RWPE2 (cell line): ENCODE data around the gene HRAS.

Experiments used
- ATAC-seq: fragments of 200-7000 bp; cut with Tn5 transposase; 3 replicates; pipeline ENCODE4 v1.9.1; 2021; ENCODE audit warnings: low read depth
- DNase-seq: peaks from one replicate; pipeline ENCODE4 v3.0.0-alpha.2; 2020; ENCODE audit warnings: low spot score
- H3K27ac ChIP-seq: fragments of 450-650 bp; 2 replicates; pipeline ENCODE4 v1.5.1; 2017; ENCODE audit warnings: mild to moderate bottlenecking; ENCODE audit not compliant: poor library complexity, severe bottlenecking
- H3K27me3 ChIP-seq: fragments of 250-450 bp; sonication (Bioruptor Pico); 2 replicates; pipeline ENCODE4 v1.5.1; 2021; ENCODE audit warnings: mild to moderate bottlenecking, moderate library complexity; ENCODE audit not compliant: insufficient read depth, poor library complexity, severe bottlenecking
- H3K36me3 ChIP-seq: fragments of 250-450 bp; sonication (Bioruptor Pico); 2 replicates; pipeline ENCODE4 v1.5.1; 2020; ENCODE audit warnings: low read depth, mild to moderate bottlenecking, moderate library complexity
- H3K4me1 ChIP-seq: fragments of 250-450 bp; sonication (Bioruptor Pico); 2 replicates; pipeline ENCODE4 v1.5.1; 2021; ENCODE audit warnings: mild to moderate bottlenecking, moderate library complexity; ENCODE audit not compliant: insufficient read depth, poor library complexity, severe bottlenecking
- H3K4me3 ChIP-seq: fragments of 250-450 bp; sonication (Bioruptor Pico); 2 replicates; pipeline ENCODE4 v1.5.1; 2021; ENCODE audit warnings: mild to moderate bottlenecking, moderate library complexity; ENCODE audit not compliant: severe bottlenecking
- H3K9me3 ChIP-seq: fragments of 250-450 bp; sonication (Bioruptor Pico); 2 replicates; pipeline ENCODE4 v1.5.1; 2021; ENCODE audit warnings: mild to moderate bottlenecking, moderate library complexity; ENCODE audit not compliant: severe bottlenecking
- TF ChIP-seq, protein P1 (sequence below): fragments of 450-650 bp; IDR thresholded peaks from one replicate; pipeline ENCODE4 v1.5.1; 2017; ENCODE audit warnings: mild to moderate bottlenecking, moderate library complexity; ENCODE audit not compliant: poor library complexity, severe bottlenecking

The HRAS gene

DNA sequence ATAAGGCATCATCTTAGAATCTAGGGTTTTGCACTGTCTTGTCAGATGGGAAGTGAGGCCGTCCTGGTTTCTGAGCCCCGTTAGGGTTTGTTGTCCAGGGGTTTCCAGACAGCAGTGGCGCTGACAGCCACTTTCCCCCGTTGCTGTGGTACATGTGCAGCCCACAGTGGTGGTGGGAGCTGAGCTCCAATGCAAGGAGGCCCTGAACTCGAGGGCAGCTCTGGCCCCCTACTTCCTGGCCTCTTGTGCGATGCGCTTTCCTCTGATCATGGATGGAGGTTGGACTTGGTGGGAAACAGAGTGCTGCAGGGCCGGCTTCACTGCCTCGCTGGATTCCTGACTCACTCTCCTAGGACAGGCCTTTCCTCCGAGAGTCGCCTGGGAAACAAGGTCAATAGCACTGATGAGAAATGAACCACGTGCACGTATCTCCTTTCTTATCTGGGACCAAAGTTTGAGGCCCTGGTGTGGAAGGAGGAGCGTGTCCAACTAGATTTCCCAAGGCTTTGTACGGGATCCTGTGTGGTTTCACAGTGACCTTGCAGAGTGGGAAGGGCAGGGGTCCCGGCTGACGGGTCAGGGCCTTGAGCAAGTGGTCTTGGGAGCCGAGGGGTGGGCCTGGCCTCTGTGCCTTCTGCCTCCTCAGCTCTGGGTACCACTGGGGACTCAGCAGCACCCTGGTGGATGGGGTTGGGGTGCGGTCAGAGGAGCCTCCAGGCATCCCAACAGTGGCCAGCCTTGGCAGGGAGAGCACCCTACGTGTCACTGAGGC lies 44.6 kb upstream of the HRAS start:
- Histone ChIP-seq H3K27me3 (no peaks in the 10 kb centered on the region), H3K4me1 (peaks cover 15% of the 10 kb centered on the region), H3K4me3 (no peak overlapping the region), H3K27ac (no peak overlapping the region), H3K9me3 (no peaks in the 10 kb centered on the region), H3K36me3 (peaks cover 47% of the 10 kb centered on the region)
- DNase-seq (no peak), ATAC-seq (no peak)
- TF ChIP-seq, protein P1, sequence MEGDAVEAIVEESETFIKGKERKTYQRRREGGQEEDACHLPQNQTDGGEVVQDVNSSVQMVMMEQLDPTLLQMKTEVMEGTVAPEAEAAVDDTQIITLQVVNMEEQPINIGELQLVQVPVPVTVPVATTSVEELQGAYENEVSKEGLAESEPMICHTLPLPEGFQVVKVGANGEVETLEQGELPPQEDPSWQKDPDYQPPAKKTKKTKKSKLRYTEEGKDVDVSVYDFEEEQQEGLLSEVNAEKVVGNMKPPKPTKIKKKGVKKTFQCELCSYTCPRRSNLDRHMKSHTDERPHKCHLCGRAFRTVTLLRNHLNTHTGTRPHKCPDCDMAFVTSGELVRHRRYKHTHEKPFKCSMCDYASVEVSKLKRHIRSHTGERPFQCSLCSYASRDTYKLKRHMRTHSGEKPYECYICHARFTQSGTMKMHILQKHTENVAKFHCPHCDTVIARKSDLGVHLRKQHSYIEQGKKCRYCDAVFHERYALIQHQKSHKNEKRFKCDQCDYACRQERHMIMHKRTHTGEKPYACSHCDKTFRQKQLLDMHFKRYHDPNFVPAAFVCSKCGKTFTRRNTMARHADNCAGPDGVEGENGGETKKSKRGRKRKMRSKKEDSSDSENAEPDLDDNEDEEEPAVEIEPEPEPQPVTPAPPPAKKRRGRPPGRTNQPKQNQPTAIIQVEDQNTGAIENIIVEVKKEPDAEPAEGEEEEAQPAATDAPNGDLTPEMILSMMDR: no peak

DNA sequence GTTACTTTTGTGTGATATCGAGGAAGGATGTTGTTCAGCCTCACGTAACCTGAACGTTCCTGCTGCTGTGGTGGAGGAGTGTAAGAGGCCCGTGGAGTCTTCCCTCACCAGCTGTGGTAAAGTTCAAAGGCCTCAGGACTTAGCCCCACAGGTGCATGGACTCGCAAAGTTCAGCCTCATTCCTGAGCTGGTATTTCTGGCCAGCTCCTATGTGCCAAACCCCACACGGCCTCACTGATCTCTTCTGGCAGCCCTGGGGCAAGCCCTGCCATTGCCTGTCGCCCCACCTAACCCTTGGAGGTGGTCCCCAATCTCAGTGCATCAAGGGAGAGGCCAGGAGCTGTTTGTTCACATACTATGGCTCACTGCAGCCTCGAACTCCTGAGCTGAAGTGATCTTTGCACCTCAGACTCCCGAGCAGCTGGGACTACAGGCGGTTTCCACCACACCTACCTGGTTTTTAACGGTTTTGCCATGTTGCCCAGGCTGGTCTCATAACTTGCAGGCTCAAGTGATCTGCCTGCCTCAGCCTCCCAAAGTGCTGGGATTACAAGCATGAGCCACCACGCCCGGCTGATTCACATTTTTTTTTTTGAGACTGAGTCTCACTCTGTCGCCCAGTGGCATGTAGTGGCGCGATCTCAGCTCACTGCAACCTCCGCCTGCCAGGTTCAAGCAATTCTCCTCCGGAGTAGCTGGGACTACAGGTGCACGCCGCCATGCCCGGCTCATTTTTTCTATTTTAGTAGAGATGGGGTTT lies 43.1 kb upstream of the HRAS start:
- TF ChIP-seq, protein P1: no peak
- no peak overlapping the region for H3K27ac ChIP-seq

DNA sequence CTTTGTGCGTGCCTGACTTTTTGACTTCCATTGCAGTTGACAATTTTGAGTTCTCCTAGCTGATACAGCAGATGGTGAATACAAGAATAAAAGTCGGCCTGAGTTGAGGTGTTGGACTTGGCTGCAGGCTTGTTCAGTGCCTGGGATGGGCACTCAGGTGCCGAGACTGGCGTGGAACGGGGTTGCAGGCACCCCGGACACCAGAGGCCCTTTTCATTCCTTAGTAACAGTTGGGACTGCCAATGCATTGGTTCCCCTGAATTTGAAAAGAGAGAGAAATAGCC lies 42.2 kb upstream of the HRAS start:
- peaks cover 15% of the 10 kb centered on the region for H3K4me1 ChIP-seq

More for the DNA sequence above, 43.1 kb upstream of the HRAS start:
- Histone ChIP-seq H3K36me3 (peaks cover 41% of the 10 kb centered on the region), H3K4me1 (peaks cover 15% of the 10 kb centered on the region), H3K9me3 (no peaks in the 10 kb centered on the region), H3K4me3 (no peak overlapping the region), H3K27me3 (no peaks in the 10 kb centered on the region)
- no peak for DNase-seq
- no peak for ATAC-seq

DNA sequence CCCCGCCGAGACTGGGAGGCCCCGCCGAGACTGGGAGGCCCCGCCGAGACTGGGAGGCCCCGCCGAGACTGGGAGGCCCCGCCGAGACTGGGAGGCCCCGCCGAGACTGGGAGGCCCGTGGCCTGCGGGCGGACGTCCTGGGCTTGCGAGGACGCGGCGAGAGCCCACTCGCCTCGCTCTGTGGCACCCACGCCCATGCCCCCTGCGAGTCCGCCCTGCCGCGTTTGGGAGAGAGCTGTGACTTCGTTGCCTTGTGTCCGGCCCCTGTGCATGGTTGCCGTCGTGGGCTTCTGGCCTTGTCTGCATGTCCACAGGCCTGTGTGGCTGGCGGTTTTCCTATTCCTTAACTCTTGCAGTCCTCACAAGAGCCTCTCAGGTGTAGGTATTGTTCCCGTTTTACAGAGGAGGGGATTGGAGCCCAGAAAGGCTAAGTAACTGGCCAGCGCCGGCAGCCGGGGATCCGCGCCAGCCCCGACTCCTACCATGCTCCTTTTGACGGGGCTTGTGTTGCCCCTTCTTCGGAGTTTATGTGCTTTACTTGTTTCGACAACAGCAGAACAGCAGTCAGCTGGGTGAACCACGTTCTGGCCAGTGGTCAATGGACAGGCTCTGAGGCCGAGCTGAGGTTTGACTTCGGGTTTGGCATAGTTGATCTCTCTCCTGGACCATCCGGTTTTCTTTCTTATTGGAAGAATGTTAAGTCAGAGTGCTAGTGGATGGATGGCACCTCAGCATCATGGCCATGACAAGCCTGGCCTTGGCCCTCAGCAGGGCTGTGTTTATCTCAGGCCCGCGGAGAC lies 41.6 kb upstream of the HRAS start:
- Histone ChIP-seq H3K36me3 (peaks cover 27% of the 10 kb centered on the region), H3K9me3 (no peaks in the 10 kb centered on the region), H3K27ac (peak overlapping the region; percentile 77), H3K4me3 (peak overlapping the region; percentile 65), H3K27me3 (no peaks in the 10 kb centered on the region), H3K4me1 (peaks cover 15% of the 10 kb centered on the region)
- no peak for ATAC-seq
- TF ChIP-seq, protein P1: no peak
- no peak for DNase-seq

More for the DNA sequence above, 42.2 kb upstream of the HRAS start:
- no peaks in the 10 kb centered on the region for H3K9me3 ChIP-seq
- no peak overlapping the region for H3K27ac ChIP-seq
- H3K4me3 ChIP-seq: peak overlapping the region; percentile 65
- DNase-seq: no peak
- no peak for ATAC-seq
- H3K27me3 ChIP-seq: no peaks in the 10 kb centered on the region
- H3K36me3 ChIP-seq: peaks cover 32% of the 10 kb centered on the region
- TF ChIP-seq, protein P1: no peak
